Stromal cell of bone marrow (primary cell): ENCODE measurements around the gene PDSS1.
"Not testable (repeated sequence)": the region's sequence is repeated elsewhere in the genome, so short reads cannot be mapped to it uniquely, and the experiment has no call there.

Source experiments
- DNase-seq: peaks from one replicate; pipeline ENCODE4 v3.0.0-alpha.2; 2012; ENCODE audit warnings: low read depth

PDSS1 gene

GRCh38 chr10:26697163-26697921 lies at the start of gene PDSS1:
TSS of gene PDSS1 (plus strand) at chr10:26697701. CDS start at chr10:26697712, 11 bp downstream.
- DNase-seq, result peak; percentile 40

- not testable (repeated sequence) for DNase-seq
Measured at GRCh38 chr10:26648245-26648636, 49.3 kb upstream of the PDSS1 start.

- DNase-seq, result no peak
Measured at GRCh38 chr10:26650406-26650805, 47.1 kb upstream of the PDSS1 start.

GRCh38 chr10:26651476-26651875 lies 46.0 kb upstream of the PDSS1 start:
- not testable (repeated sequence) for DNase-seq

GRCh38 chr10:26653004-26653403 lies 44.5 kb upstream of the PDSS1 start:
- DNase-seq, result no peak

GRCh38 chr10:26655746-26656145 lies 41.8 kb upstream of the PDSS1 start:
- no peak for DNase-seq

- no peak for DNase-seq
Measured at GRCh38 chr10:26662864-26663263, 34.6 kb upstream of the PDSS1 start.

- no peak for DNase-seq
Measured at GRCh38 chr10:26665080-26666048, 32.1 kb upstream of the PDSS1 start.

GRCh38 chr10:26675873-26676257 lies 21.6 kb upstream of the PDSS1 start:
- no peak for DNase-seq

GRCh38 chr10:26679588-26679987 lies 17.9 kb upstream of the PDSS1 start:
- DNase-seq, result no peak

GRCh38 chr10:26681076-26681475 lies 16.4 kb upstream of the PDSS1 start:
- no peak for DNase-seq

- peak; percentile 48 for DNase-seq
Measured at GRCh38 chr10:26681971-26682370, 15.5 kb upstream of the PDSS1 start.

- DNase-seq, result no peak
Measured at GRCh38 chr10:26682931-26683330, 14.6 kb upstream of the PDSS1 start.

- peak; percentile 13 for DNase-seq
Measured at GRCh38 chr10:26684667-26685264, 12.7 kb upstream of the PDSS1 start.

GRCh38 chr10:26685441-26685840 lies 12.1 kb upstream of the PDSS1 start:
- no peak for DNase-seq

GRCh38 chr10:26689399-26689798 lies 8.1 kb upstream of the PDSS1 start:
- no peak for DNase-seq

GRCh38 chr10:26690731-26691475 lies 6.6 kb upstream of the PDSS1 start:
- DNase-seq, result no peak

GRCh38 chr10:26694536-26694935 lies 3.0 kb upstream of the PDSS1 start:
- DNase-seq, result not testable (repeated sequence)

GRCh38 chr10:26696786-26697162 lies 727 bp upstream of the PDSS1 start:
- DNase-seq, result no peak

GRCh38 chr10:26697922-26698608 lies 564 bp downstream of the PDSS1 start:
- DNase-seq, result no peak

- no peak for DNase-seq
Measured at GRCh38 chr10:26698909-26699308, 1.4 kb downstream of the PDSS1 start.
